IMR-90 (cell line): ENCODE measurements around the gene ACSS1. TPM values are rescaled to one million over a fixed set of nuclear protein-coding genes. Genes with fewer than 3 reads are reported as not detected.

Experiments used
- ATAC-seq: fragments of 200-7000 bp; cut with Tn5 transposase; 2 replicates; pipeline ENCODE4 v1.9.1; 2020; ENCODE audit warnings: low read depth, mild to moderate bottlenecking, moderate library complexity
- BruUV-seq: library from RNA; stranded (reverse); fragments of 400-500 nt; replicated peaks from 2 replicates; lab custom pipeline; 2021; lab: Mats Ljungman, UMichigan
- CTCF ChIA-PET: fragments of 300-600 bp; formaldehyde crosslinking; extraction: SDS; loops from one replicate; lab custom pipeline; 2021; ENCODE audit warnings: antibody characterized with exemption; lab: Yijun Ruan, JAX
- POLR2A ChIA-PET: fragments of 300-600 bp; sonication (Branson Sonifier 250); formaldehyde crosslinking; loops from one replicate; lab custom pipeline; 2022; ENCODE audit warnings: antibody characterized with exemption; ENCODE audit not compliant: unreplicated experiment; lab: Charles Lee
- DNase-seq: peaks from one replicate; pipeline ENCODE4 v3.0.0; 2013
- H2AFZ ChIP-seq: replicated peaks from 2 replicates; pipeline ENCODE3; 2013; ENCODE audit warnings: low read length, mild to moderate bottlenecking; ENCODE audit not compliant: poor library complexity
- H2AK5ac ChIP-seq: 2 replicates; pipeline ENCODE4 v1.6.1; 2013; ENCODE audit warnings: low read depth, low read length, inconsistent platforms
- H2AK9ac ChIP-seq: replicated peaks from 2 replicates; pipeline ENCODE3; 2013; ENCODE audit warnings: mild to moderate bottlenecking, low read depth, low read length, moderate library complexity; ENCODE audit not compliant: poor library complexity
- H2BK120ac ChIP-seq: 2 replicates; pipeline ENCODE4 v1.6.1; 2013; ENCODE audit warnings: low read depth, low read length, inconsistent platforms
- H2BK15ac ChIP-seq: 3 replicates; pipeline ENCODE4 v1.6.1; 2013; ENCODE audit warnings: low read depth, low read length, inconsistent platforms
- H2BK20ac ChIP-seq: 2 replicates; pipeline ENCODE4 v1.6.1; 2013; ENCODE audit warnings: low read depth, mild to moderate bottlenecking, inconsistent platforms, low read length, moderate library complexity
- H2BK5ac ChIP-seq: 2 replicates; pipeline ENCODE4 v1.6.1; 2013; ENCODE audit warnings: mild to moderate bottlenecking, low read depth, low read length, inconsistent platforms; ENCODE audit not compliant: poor library complexity, severe bottlenecking
- H3K14ac ChIP-seq: replicated peaks from 2 replicates; pipeline ENCODE4 v1.6.1; 2013; ENCODE audit warnings: low read depth, low read length, inconsistent platforms
- H3K18ac ChIP-seq: 2 replicates; pipeline ENCODE4 v1.6.1; 2013; ENCODE audit warnings: low read depth, low read length, control low read depth
- H3K23ac ChIP-seq: 2 replicates; pipeline ENCODE4 v1.6.1; 2013; ENCODE audit warnings: low read depth, low read length, inconsistent platforms
- H3K27ac ChIP-seq: 2 replicates; pipeline ENCODE4 v1.5.1; 2013; ENCODE audit warnings: mild to moderate bottlenecking, control low read depth, low read length; ENCODE audit not compliant: insufficient read depth
- H3K27me3 ChIP-seq: 2 replicates; pipeline ENCODE4 v1.6.1; 2013; ENCODE audit warnings: low read length; ENCODE audit not compliant: control insufficient read depth, insufficient read depth
- H3K36me3 ChIP-seq: 2 replicates; pipeline ENCODE4 v1.6.1; 2013; ENCODE audit warnings: low read length, mixed read lengths; ENCODE audit not compliant: control insufficient read depth, insufficient read depth
- H3K4ac ChIP-seq: 2 replicates; pipeline ENCODE4 v1.6.1; 2013; ENCODE audit warnings: low read depth, low read length, inconsistent platforms
- H3K4me1 ChIP-seq: 2 replicates; pipeline ENCODE4 v1.6.1; 2013; ENCODE audit warnings: low read length, mixed read lengths; ENCODE audit not compliant: control insufficient read depth, insufficient read depth
- H3K4me2 ChIP-seq: 2 replicates; pipeline ENCODE4 v1.6.1; 2013; ENCODE audit warnings: low read depth, mild to moderate bottlenecking, control low read depth, low read length, moderate library complexity
- H3K4me3 ChIP-seq: 2 replicates; pipeline ENCODE4 v1.5.1; 2013; ENCODE audit warnings: low read depth, mild to moderate bottlenecking, control low read depth, low read length, moderate library complexity; ENCODE audit not compliant: insufficient read depth
- H3K56ac ChIP-seq: 2 replicates; pipeline ENCODE4 v1.6.1; 2013; ENCODE audit warnings: low read length, inconsistent platforms; ENCODE audit not compliant: insufficient read depth; ENCODE audit errors: extremely low read depth
- H3K79me1 ChIP-seq, 2 experiments: 2 replicates each; pipeline ENCODE4 v1.6.1; 2013; ENCODE audit warnings: low read length in 2 of 2, inconsistent platforms in 1 of 2, low read depth in 1 of 2
- H3K9ac ChIP-seq: 2 replicates; pipeline ENCODE4 v1.6.1; 2013; ENCODE audit warnings: low read depth, low read length, control low read depth
- H3K9me1 ChIP-seq: 2 replicates; pipeline ENCODE4 v1.6.1; 2013; ENCODE audit warnings: low read length, inconsistent platforms; ENCODE audit not compliant: insufficient read depth
- H3K9me3 ChIP-seq: 2 replicates; pipeline ENCODE4 v1.6.1; 2013; ENCODE audit warnings: low read length; ENCODE audit not compliant: control insufficient read depth, insufficient read depth
- H4K20me1 ChIP-seq: 2 replicates; pipeline ENCODE4 v1.6.1; 2013; ENCODE audit warnings: low read length, inconsistent platforms; ENCODE audit not compliant: insufficient read depth
- H4K5ac ChIP-seq: 2 replicates; pipeline ENCODE4 v1.6.1; 2013; ENCODE audit warnings: mild to moderate bottlenecking, low read depth, low read length, control low read depth
- H4K8ac ChIP-seq, 2 experiments: 2 replicates each; pipeline ENCODE4 v1.6.1; 2013; ENCODE audit warnings: low read depth in 2 of 2, low read length in 2 of 2, control low read depth in 1 of 2, inconsistent platforms in 1 of 2
- H4K91ac ChIP-seq: 2 replicates; pipeline ENCODE4 v1.6.1; 2013; ENCODE audit warnings: low read depth, low read length, inconsistent platforms; ENCODE audit not compliant: insufficient read depth
- BHLHE40 ChIP-seq: fragments of 150-350 bp; IDR thresholded peaks from 2 replicates; pipeline ENCODE4 v1.6.1; 2016; ENCODE audit warnings: mild to moderate bottlenecking, low read depth, low read length
- CEBPB ChIP-seq: IDR thresholded peaks from 2 replicates; pipeline ENCODE4 v1.6.1; 2012; ENCODE audit warnings: low read depth, low read length, improper control_type of control experiment
- CHD1 ChIP-seq: IDR thresholded peaks from 2 replicates; pipeline ENCODE4 v1.6.1; 2012; ENCODE audit warnings: low read depth, low read length, improper control_type of control experiment
- ELK1 ChIP-seq: fragments of 150-350 bp; IDR thresholded peaks from 2 replicates; pipeline ENCODE4 v1.6.1; 2016; ENCODE audit warnings: low read depth, mild to moderate bottlenecking, low read length, moderate library complexity, borderline replicate concordance
- FOS ChIP-seq: fragments of 150-350 bp; IDR thresholded peaks from 2 replicates; pipeline ENCODE4 v1.6.1; 2016; ENCODE audit warnings: low read depth, low read length
- MAFK ChIP-seq: IDR thresholded peaks from 2 replicates; pipeline ENCODE4 v1.6.1; 2012; ENCODE audit warnings: low read depth, low read length, improper control_type of control experiment
- MAZ ChIP-seq: IDR thresholded peaks from 2 replicates; pipeline ENCODE4 v1.6.1; 2012; ENCODE audit warnings: low read depth, mild to moderate bottlenecking, low read length, improper control_type of control experiment, moderate library complexity, borderline replicate concordance
- MXI1 ChIP-seq: IDR thresholded peaks from 2 replicates; pipeline ENCODE4 v1.6.1; 2012; ENCODE audit warnings: low read depth, mild to moderate bottlenecking, low read length, moderate library complexity, borderline replicate concordance
- NFE2L2 ChIP-seq: fragments of 150-350 bp; IDR thresholded peaks from 2 replicates; pipeline ENCODE4 v1.6.1; 2016; ENCODE audit warnings: low read depth, mild to moderate bottlenecking, low read length
- POLR2A ChIP-seq: IDR thresholded peaks from 2 replicates; pipeline ENCODE4 v1.6.1; 2012; ENCODE audit warnings: mild to moderate bottlenecking, low read depth, low read length
- RAD21 ChIP-seq: IDR thresholded peaks from 2 replicates; pipeline ENCODE4 v1.6.1; 2012; ENCODE audit warnings: low read length, improper control_type of control experiment
- RCOR1 ChIP-seq: IDR thresholded peaks from 2 replicates; pipeline ENCODE4 v1.6.1; 2012; ENCODE audit warnings: mild to moderate bottlenecking, low read length, improper control_type of control experiment; ENCODE audit not compliant: insufficient replicate concordance
- RFX5 ChIP-seq: IDR thresholded peaks from 2 replicates; pipeline ENCODE4 v1.8.0; 2012; ENCODE audit warnings: low read depth, mild to moderate bottlenecking, low read length, moderate library complexity
- SMC3 ChIP-seq: fragments of 150-350 bp; IDR thresholded peaks from 2 replicates; pipeline ENCODE4 v1.6.1; 2016; ENCODE audit warnings: low read depth, mild to moderate bottlenecking, antibody characterized with exemption, low read length, moderate library complexity
- WGBS, 2 experiments: methylation state at CpG; one replicate each; pipeline versions ENCODE4 v1.1.5 to v1.1.7; 2013; ENCODE audit warnings: missing lambda C conversion rate in 2 of 2; ENCODE audit not compliant: insufficient read length in 1 of 2; ENCODE audit errors: extremely low coverage in 2 of 2; 5-methylcytosine and 5-hydroxymethylcytosine counted together
- dilution Hi-C: fragments of 300-500 bp; cut with HindIII; formaldehyde crosslinking; loops from one replicate; pipeline ENCODE4 v1.14.3; 2018; ENCODE audit warnings: low sequenced_read_pairs; ENCODE audit not compliant: unreplicated experiment
- in situ Hi-C: fragments of 300-500 bp; cut with MboI; formaldehyde crosslinking; loops from 3 replicates; pipeline ENCODE4 v1.14.3; 2019; ENCODE audit warnings: low sequenced_read_pairs, inconsistent platforms, mixed read lengths
- intact Hi-C: fragments of 100-400 bp; cut with micrococcal nuclease; formaldehyde crosslinking; loops from 2 replicates; pipeline ENCODE4 v1.10.0; 2022
- polyA plus RNA-seq, 3 experiments: library from polyadenylated mRNA; depleted of rRNA; stranded (reverse); fragments of >200 nt; gene quantifications; 2 replicates each; pipeline ENCODE4 v1.2.3, GENCODE V29; 2012; ENCODE audit warnings: low replicate concordance in 1 of 3
- total RNA-seq: library from RNA; depleted of rRNA; stranded (reverse); fragments of >200 nt; gene quantifications from 2 replicates; pipeline ENCODE4 v1.2.3, GENCODE V29; 2012
- TF ChIP-seq, protein P1 (sequence below): fragments of 150-350 bp; IDR thresholded peaks from 2 replicates; pipeline ENCODE4 v1.6.1; 2017; ENCODE audit warnings: mild to moderate bottlenecking, antibody characterized with exemption, low read length, low read depth
- TF ChIP-seq, protein P2 (sequence below): conservative IDR thresholded peaks from 2 replicates; pipeline ENCODE4 v1.5.1; 2012; ENCODE audit warnings: mild to moderate bottlenecking, low read depth, low read length, improper control_type of control experiment

The ACSS1 gene
- total and polyA plus RNA-seq, 2 of the 4 experiments (the other 2 are of a cell fraction): 0.72 to 1.2 TPM

DNA sequence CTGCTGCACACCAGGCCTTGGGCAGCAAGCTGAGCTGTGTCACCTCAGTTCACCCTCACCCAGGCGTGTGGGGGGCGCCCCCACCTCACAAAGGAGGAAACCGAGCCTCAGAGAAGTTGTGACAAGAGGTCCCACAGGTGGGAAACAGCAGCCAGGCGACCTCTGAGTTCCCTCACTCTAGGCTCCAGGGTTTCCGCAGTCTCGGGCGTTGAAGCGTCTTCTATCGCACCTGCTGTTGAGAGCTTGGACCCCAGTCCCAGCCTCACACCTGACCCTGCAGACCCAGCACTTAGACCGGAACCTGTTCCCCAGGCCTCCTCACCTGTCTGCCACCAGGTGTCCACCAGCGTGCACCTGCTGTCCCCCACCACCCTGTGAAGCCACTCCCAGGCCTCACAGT lies 43.1 kb downstream of the ACSS1 start:
- DNase-seq (no peak), ATAC-seq (no peak)
- no peaks in the 10 kb centered on the region for H3K79me1 ChIP-seq
- no peaks in the 10 kb centered on the region; the same call in 1 of the 2 replicates for H3K36me3 ChIP-seq
- H3K27ac ChIP-seq: no peak overlapping the region
- intact Hi-C loops: no loop called here
- no peak overlapping the region for H4K5ac ChIP-seq
- in situ Hi-C loops: no loop called here
- no peaks in the 10 kb centered on the region for H3K9me3 ChIP-seq
- 0 out of 2 replicates have a peak, but pooled peaks cover 3% of the 10 kb centered on the region for H3K9me1 ChIP-seq
- POLR2A ChIA-PET: no interaction called here
- WGBS, 2 experiments: 83% methylated on average over 5 of the region's 11 CpGs; no CpG with 5 or more reads in 1 of the 2 experiments
- H3K23ac ChIP-seq: no peak overlapping the region
- BruUV-seq: no TSS peak
- H4K8ac ChIP-seq: no peak overlapping the region
- dilution Hi-C loops: no loop called here
- H2BK5ac ChIP-seq: no peak overlapping the region
- no peak overlapping the region for H2AK9ac ChIP-seq
- no peak overlapping the region for H2AK5ac ChIP-seq
- no peak overlapping the region for H3K4me2 ChIP-seq
- no peak overlapping the region for H3K9ac ChIP-seq
- TF ChIP-seq RFX5 (no peak), MAZ (no peak), CHD1 (no peak), NFE2L2 (no peak), SMC3 (no peak), MAFK (no peak), FOS (no peak), ELK1 (no peak), RCOR1 (no peak), POLR2A (no peak), RAD21 (no peak), BHLHE40 (no peak), CEBPB (no peak), MXI1 (no peak)
- TF ChIP-seq, protein P1, sequence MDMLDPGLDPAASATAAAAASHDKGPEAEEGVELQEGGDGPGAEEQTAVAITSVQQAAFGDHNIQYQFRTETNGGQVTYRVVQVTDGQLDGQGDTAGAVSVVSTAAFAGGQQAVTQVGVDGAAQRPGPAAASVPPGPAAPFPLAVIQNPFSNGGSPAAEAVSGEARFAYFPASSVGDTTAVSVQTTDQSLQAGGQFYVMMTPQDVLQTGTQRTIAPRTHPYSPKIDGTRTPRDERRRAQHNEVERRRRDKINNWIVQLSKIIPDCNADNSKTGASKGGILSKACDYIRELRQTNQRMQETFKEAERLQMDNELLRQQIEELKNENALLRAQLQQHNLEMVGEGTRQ: no peak
- TF ChIP-seq, protein P2, sequence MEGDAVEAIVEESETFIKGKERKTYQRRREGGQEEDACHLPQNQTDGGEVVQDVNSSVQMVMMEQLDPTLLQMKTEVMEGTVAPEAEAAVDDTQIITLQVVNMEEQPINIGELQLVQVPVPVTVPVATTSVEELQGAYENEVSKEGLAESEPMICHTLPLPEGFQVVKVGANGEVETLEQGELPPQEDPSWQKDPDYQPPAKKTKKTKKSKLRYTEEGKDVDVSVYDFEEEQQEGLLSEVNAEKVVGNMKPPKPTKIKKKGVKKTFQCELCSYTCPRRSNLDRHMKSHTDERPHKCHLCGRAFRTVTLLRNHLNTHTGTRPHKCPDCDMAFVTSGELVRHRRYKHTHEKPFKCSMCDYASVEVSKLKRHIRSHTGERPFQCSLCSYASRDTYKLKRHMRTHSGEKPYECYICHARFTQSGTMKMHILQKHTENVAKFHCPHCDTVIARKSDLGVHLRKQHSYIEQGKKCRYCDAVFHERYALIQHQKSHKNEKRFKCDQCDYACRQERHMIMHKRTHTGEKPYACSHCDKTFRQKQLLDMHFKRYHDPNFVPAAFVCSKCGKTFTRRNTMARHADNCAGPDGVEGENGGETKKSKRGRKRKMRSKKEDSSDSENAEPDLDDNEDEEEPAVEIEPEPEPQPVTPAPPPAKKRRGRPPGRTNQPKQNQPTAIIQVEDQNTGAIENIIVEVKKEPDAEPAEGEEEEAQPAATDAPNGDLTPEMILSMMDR: no peak
- no peak overlapping the region for H3K18ac ChIP-seq
- no peak overlapping the region for H2BK120ac ChIP-seq
- CTCF ChIA-PET: no interaction called here
- no peak overlapping the region for H3K14ac ChIP-seq
- H4K91ac ChIP-seq: no peak overlapping the region
- H2AFZ ChIP-seq: no peak overlapping the region
- peaks cover 2% of the 10 kb centered on the region; the same call in 1 of the 2 replicates for H3K4me1 ChIP-seq
- H2BK20ac ChIP-seq: no peak overlapping the region
- no peak overlapping the region for H3K4me3 ChIP-seq
- no peak overlapping the region for H2BK15ac ChIP-seq
- no peak overlapping the region for H3K56ac ChIP-seq
- H3K27me3 ChIP-seq: peaks cover 3% of the 10 kb centered on the region; the same call in 1 of the 2 replicates
- H4K20me1 ChIP-seq: no peaks in the 10 kb centered on the region
- no peak overlapping the region for H3K4ac ChIP-seq
